Measurements from ENCODE around the gene CRYBB2.

DNA sequence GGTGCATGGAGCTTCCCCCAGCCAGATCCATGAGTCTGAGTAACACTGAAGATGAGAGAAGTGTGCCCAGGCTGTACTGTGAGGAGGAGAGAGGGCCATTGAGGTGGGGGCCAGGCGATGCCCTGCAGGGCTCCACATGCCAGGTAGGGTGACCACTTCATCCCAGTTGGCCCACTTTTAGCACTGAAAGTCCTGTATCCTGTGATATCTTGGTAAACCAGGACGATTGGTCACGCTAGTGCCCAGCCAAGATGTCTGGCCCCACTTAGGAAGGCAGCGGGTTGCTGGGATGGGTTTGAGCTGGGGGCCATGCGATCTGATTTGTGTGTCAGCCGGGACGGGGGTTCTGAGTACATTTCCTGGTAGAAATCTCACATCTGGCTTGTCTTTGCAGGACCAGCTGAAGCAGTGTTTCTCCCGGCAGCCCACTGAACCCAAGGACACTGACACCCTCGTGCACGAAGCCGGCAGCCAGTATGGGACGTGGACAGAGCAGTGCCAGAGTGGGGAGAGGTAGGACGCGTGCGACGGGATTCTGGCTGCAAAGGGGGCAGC is 48.9 kb upstream of the CRYBB2 start:
- TF ChIP-seq, protein P1, sequence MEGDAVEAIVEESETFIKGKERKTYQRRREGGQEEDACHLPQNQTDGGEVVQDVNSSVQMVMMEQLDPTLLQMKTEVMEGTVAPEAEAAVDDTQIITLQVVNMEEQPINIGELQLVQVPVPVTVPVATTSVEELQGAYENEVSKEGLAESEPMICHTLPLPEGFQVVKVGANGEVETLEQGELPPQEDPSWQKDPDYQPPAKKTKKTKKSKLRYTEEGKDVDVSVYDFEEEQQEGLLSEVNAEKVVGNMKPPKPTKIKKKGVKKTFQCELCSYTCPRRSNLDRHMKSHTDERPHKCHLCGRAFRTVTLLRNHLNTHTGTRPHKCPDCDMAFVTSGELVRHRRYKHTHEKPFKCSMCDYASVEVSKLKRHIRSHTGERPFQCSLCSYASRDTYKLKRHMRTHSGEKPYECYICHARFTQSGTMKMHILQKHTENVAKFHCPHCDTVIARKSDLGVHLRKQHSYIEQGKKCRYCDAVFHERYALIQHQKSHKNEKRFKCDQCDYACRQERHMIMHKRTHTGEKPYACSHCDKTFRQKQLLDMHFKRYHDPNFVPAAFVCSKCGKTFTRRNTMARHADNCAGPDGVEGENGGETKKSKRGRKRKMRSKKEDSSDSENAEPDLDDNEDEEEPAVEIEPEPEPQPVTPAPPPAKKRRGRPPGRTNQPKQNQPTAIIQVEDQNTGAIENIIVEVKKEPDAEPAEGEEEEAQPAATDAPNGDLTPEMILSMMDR (IDR thresholded peaks at IDR 0.05) = no peak
- no peak for TF ChIP-seq POLR2A (IDR thresholded peaks at IDR 0.05)

Data from Peyer's patch (tissue), 4 donors.